ENCODE measurements around the gene ANGPTL5. TPM values are rescaled to one million over a fixed set of nuclear protein-coding genes. Genes with fewer than 3 reads are reported as not detected.

Gene ANGPTL5
- total RNA-seq, 1 donor from 2014 or later = not detected

- Mint-ChIP-seq H3K9me3 (ENCODE audit: unreplicated experiment) (no peaks in the 10 kb centered on the region), H3K27me3 (ENCODE audit: unreplicated experiment) (no peaks in the 10 kb centered on the region), H3K27ac (ENCODE audit: unreplicated experiment) (no peak overlapping the region), H3K4me1 (ENCODE audit: low read depth, unreplicated experiment) (no peaks in the 10 kb centered on the region), H3K4me3 (ENCODE audit: unreplicated experiment) (no peak overlapping the region), H3K36me3 (ENCODE audit: unreplicated experiment) (no peaks in the 10 kb centered on the region)
- DNase-seq = no peak
- TF ChIP-seq, protein P1, sequence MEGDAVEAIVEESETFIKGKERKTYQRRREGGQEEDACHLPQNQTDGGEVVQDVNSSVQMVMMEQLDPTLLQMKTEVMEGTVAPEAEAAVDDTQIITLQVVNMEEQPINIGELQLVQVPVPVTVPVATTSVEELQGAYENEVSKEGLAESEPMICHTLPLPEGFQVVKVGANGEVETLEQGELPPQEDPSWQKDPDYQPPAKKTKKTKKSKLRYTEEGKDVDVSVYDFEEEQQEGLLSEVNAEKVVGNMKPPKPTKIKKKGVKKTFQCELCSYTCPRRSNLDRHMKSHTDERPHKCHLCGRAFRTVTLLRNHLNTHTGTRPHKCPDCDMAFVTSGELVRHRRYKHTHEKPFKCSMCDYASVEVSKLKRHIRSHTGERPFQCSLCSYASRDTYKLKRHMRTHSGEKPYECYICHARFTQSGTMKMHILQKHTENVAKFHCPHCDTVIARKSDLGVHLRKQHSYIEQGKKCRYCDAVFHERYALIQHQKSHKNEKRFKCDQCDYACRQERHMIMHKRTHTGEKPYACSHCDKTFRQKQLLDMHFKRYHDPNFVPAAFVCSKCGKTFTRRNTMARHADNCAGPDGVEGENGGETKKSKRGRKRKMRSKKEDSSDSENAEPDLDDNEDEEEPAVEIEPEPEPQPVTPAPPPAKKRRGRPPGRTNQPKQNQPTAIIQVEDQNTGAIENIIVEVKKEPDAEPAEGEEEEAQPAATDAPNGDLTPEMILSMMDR (IDR thresholded peaks at IDR 0.05; ENCODE audit: partially characterized antibody, unreplicated experiment) = no peak
These were observed 13.1 kb upstream of the ANGPTL5 start for GRCh38 chr11:101929294-101929915.

DNA sequence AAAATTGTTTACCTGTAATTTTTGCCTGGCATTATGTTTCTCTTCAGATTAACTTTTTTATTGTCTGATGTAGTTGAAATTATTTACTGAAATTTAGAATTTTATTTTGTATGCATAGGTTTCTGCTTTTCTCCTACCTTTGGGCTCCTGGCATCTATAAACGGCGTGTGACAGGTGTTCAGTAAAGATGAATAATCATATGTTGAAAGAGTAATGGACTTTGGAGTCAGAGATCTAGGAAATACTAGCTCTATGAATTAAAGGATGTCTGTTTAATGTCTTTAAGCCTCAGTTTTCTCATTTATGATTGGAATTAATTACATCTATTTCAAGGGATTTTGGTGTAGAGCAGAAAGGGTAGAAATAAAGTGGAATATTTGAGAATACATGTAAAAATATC, 7.2 kb upstream of the ANGPTL5 start:
- H3K4me3 Mint-ChIP-seq (ENCODE audit: unreplicated experiment) = no peak overlapping the region
- TF ChIP-seq, protein P1 (IDR thresholded peaks at IDR 0.05; ENCODE audit: partially characterized antibody, unreplicated experiment) = no peak
- no peak overlapping the region for H3K27ac Mint-ChIP-seq (ENCODE audit: unreplicated experiment)
- no peaks in the 10 kb centered on the region for H3K4me1 Mint-ChIP-seq (ENCODE audit: low read depth, unreplicated experiment)
- H3K36me3 Mint-ChIP-seq (ENCODE audit: unreplicated experiment) = no peaks in the 10 kb centered on the region
- no peaks in the 10 kb centered on the region for H3K9me3 Mint-ChIP-seq (ENCODE audit: unreplicated experiment)
- H3K27me3 Mint-ChIP-seq (ENCODE audit: unreplicated experiment) = no peaks in the 10 kb centered on the region
- DNase-seq = no peak

- TF ChIP-seq, protein P1 (IDR thresholded peaks at IDR 0.05; ENCODE audit: partially characterized antibody, unreplicated experiment) = no peak
- H3K9me3 Mint-ChIP-seq (ENCODE audit: unreplicated experiment) = no peaks in the 10 kb centered on the region
- H3K36me3 Mint-ChIP-seq (ENCODE audit: unreplicated experiment) = no peaks in the 10 kb centered on the region
- no peak overlapping the region for H3K4me3 Mint-ChIP-seq (ENCODE audit: unreplicated experiment)
- H3K4me1 Mint-ChIP-seq (ENCODE audit: low read depth, unreplicated experiment) = peaks cover 5% of the 10 kb centered on the region
- H3K27me3 Mint-ChIP-seq (ENCODE audit: unreplicated experiment) = no peaks in the 10 kb centered on the region
- no peak for DNase-seq
- H3K27ac Mint-ChIP-seq (ENCODE audit: unreplicated experiment) = no peak overlapping the region
These were observed 4.7 kb upstream of the ANGPTL5 start for GRCh38 chr11:101920992-101921391.

DNA sequence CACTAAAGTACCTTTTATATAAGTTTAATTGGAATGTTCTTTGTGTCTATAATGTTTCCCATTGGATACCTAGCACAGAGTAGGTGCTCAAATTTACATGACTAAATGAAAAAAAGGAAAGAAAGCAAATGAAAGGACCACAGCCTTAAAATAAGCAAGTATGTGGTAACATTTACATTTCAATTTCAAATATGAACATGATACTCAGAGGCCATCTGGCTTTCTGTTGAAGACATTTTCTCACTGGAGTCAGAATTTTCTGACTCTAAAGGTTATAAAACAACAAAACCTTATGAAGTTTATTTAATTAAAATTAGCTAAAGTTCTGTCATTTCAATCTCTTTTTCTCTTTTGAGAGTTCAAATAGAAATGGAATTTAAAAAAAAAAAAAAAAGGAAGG, 904 bp upstream of the ANGPTL5 start:
- H3K4me3 Mint-ChIP-seq (ENCODE audit: unreplicated experiment) = no peak overlapping the region
- no peak overlapping the region for H3K27ac Mint-ChIP-seq (ENCODE audit: unreplicated experiment)
- TF ChIP-seq, protein P1 (IDR thresholded peaks at IDR 0.05; ENCODE audit: partially characterized antibody, unreplicated experiment) = no peak
- H3K27me3 Mint-ChIP-seq (ENCODE audit: unreplicated experiment) = no peaks in the 10 kb centered on the region
- peaks cover 4% of the 10 kb centered on the region for H3K9me3 Mint-ChIP-seq (ENCODE audit: unreplicated experiment)
- DNase-seq = no peak
- no peaks in the 10 kb centered on the region for H3K36me3 Mint-ChIP-seq (ENCODE audit: unreplicated experiment)
- H3K4me1 Mint-ChIP-seq (ENCODE audit: low read depth, unreplicated experiment) = peaks cover 17% of the 10 kb centered on the region

DNA sequence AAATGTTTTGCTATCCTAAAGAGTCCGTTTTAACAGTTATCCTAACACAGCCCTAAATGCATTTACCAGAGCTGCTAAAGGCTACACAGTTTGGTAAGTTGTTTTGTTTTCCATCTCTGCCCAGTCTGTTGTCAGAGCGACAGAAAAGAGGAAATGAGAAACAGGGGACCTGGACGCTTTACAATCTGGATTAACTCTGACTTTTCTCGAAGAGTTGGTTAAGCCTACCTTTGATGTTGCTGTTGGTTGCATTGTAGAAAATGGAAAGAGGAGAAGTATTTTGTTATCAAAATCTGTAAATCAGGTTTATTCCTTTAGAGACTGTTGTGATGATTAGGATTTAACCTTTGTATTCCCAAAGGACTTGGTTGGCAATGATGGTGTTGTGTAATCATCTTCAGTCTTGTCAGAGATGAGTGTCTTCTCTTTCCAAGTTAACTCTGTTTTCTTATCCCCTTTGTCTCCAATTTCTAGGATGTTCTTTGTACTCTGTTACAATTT, 481 bp downstream of the ANGPTL5 start:
- TF ChIP-seq, protein P1 (IDR thresholded peaks at IDR 0.05; ENCODE audit: partially characterized antibody, unreplicated experiment) = no peak
- Mint-ChIP-seq H3K27ac (ENCODE audit: unreplicated experiment) (peak overlapping the region; percentile 98), H3K27me3 (ENCODE audit: unreplicated experiment) (no peaks in the 10 kb centered on the region), H3K9me3 (ENCODE audit: unreplicated experiment) (peaks cover 4% of the 10 kb centered on the region), H3K4me1 (ENCODE audit: low read depth, unreplicated experiment) (peaks cover 17% of the 10 kb centered on the region), H3K36me3 (ENCODE audit: unreplicated experiment) (no peaks in the 10 kb centered on the region), H3K4me3 (ENCODE audit: unreplicated experiment) (peak overlapping the region; percentile 97)
- no peak for DNase-seq

Measured in glutamatergic neuron (in vitro differentiated cells).